ENCODE data around the gene CBARP. TPM values are rescaled to one million over a fixed set of nuclear protein-coding genes. Genes with fewer than 3 reads are reported as not detected.

Gene CBARP
- total and polyA plus RNA-seq, 9 of the 15 experiments (the other 6 are each of a cell fraction or from before 2014, with no cell fraction given) = 0.03 to 8.9 (median 1.2) TPM; not detected in 1

DNA sequence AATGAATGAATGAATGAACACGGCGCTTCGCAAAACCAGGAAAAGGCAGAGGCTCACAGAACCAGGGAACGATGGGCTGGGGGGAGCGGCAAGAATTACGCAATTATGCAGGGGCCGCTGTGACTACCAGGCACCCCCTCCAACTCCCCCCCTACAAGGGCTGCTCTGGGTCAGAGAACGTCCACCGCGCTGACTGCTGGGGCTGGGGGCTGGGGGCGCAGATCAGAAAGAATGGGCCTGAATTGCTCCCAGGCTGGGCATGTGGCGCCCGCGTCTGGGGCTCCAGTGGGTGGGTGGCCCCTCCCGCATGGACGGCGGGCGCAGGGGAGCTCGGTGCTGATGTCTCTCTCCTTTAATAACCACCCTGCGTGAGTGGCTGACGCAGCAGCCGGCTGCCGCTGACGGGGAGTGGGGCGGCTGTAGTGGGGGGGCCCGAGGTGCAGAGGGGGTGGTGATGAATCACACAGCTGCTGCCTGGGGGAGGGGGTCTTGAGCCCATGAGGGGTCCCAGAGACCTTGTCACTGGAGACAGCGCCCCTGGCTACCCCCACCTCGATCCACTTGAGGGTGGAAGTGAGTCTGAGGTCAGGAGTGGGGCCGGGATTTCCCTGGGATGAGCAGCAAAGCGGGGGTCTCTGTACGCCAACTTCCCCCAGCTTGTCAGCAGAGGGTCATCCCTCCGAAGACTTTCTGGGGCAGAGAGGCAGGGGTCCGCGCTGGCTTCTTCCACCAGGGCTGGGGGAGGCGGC lies 29.8 kb upstream of the CBARP start:
- no peaks in the 10 kb centered on the region for H3K9me3 ChIP-seq (replicated peaks; ENCODE audit: control insufficient read depth, insufficient read depth, low read depth, low read length)
- FAIRE-seq (no peak), DNase-seq (ENCODE audit: extremely low read depth in 1 of 4, low spot score in 3 of 4) (peak in 1 of 4 experiments; percentile 55), ATAC-seq (no peak)
- peaks cover 59 to 93% of the 10 kb centered on the region in 2 experiments for H3K4me1 ChIP-seq (replicated peaks in 1 of 2; ENCODE audit: control insufficient read depth in 2 of 2, insufficient read depth in 2 of 2, low read length in 2 of 2)
- H3K9ac ChIP-seq (ENCODE audit: insufficient read depth in 1 of 2, low read depth in 2 of 2, low read length in 2 of 2) = peak overlapping the region; percentile 48 to 92
- H3K9me1 ChIP-seq (ENCODE audit: control insufficient read depth, insufficient read depth, low read length) = no peaks in the 10 kb centered on the region
- H3K27ac ChIP-seq (ENCODE audit: extremely low read depth, low read depth, low read length) = peak overlapping the region; percentile 57
- 23% methylated on average over 24 of the region's 35 CpGs for WGBS (ENCODE audit: insufficient coverage, low coverage, missing lambda C conversion rate)
- H3K27me3 ChIP-seq (ENCODE audit: control insufficient read depth in 2 of 2, insufficient read depth in 2 of 2, low read length in 2 of 2) = no peaks in the 10 kb centered on the region
- H4K20me1 ChIP-seq (replicated peaks; ENCODE audit: control insufficient read depth, insufficient read depth, low read length) = peaks cover 26% of the 10 kb centered on the region
- in situ Hi-C loops (cut with MboI) = no loop called here
- peaks cover 38% of the 10 kb centered on the region for H3K79me2 ChIP-seq (ENCODE audit: control insufficient read depth, insufficient read depth, low read length)
- intact Hi-C loops (cut with micrococcal nuclease) = no loop called here
- CTCF ChIA-PET (ENCODE audit: low intra/inter-chr PET ratio) = interaction anchor here (1.9 to 3.3 kb wide), 2 partner anchors 19 to 24 kb away, joined by 11 to 51 read pairs; partner anchors contain the start of gene MIDN
- peak overlapping the region; percentile 73 for H2AFZ ChIP-seq (ENCODE audit: low read depth, low read length)
- no TSS peak for BruUV-seq (replicated peaks)
- H3K4me3 ChIP-seq = peak overlapping the region; percentile 59
- H3K4me2 ChIP-seq (ENCODE audit: insufficient read depth, low read length) = peak overlapping the region; percentile 83
- POLR2A ChIA-PET = interaction anchor here (1.4 to 3.0 kb wide), 2 partner anchors 10 to 25 kb away, joined by 3 to 90 read pairs; partner anchors contain the start of gene ATP5F1D
- peaks cover 29% of the 10 kb centered on the region for H3K36me3 ChIP-seq (ENCODE audit: control insufficient read depth, insufficient read depth, low read length)
- no peak for TF ChIP-seq PRMT5 (CRISPR knock-in tag; IDR thresholded peaks at IDR 0.05)
- TF ChIP-seq ZBTB8A (IDR thresholded peaks at IDR 0.05; ENCODE audit: partially characterized antibody) = no peak
- TF ChIP-seq MTA1 (IDR thresholded peaks at IDR 0.05; ENCODE audit: borderline replicate concordance) = no peak
- peak; percentile 81 for TF ChIP-seq CEBPG (CRISPR knock-in tag; IDR thresholded peaks at IDR 0.05)
- no peak; a peak in 1 of 4 replicates for TF ChIP-seq CEBPG (tag; conservative IDR thresholded peaks at IDR 0.05 in 1 of 2, IDR thresholded peaks at IDR 0.05 in 1 of 2)
- TF ChIP-seq FOXM1 (IDR thresholded peaks at IDR 0.05; ENCODE audit: low read depth) = no peak
- no peak for TF ChIP-seq FOXM1 (CRISPR knock-in tag; IDR thresholded peaks at IDR 0.05; ENCODE audit: low read depth)
- TF ChIP-seq STAT5B (CRISPR knock-in tag; IDR thresholded peaks at IDR 0.05) = no peak
- 0 out of 2 replicates have a peak, but pooled peaks have one; percentile 32 for TF ChIP-seq LCOR (CRISPR knock-in tag; IDR thresholded peaks at IDR 0.05)
- peak in 1 of 2 experiments; percentile 3; a peak in 1 of 4 replicates for TF ChIP-seq NRF1 (conservative IDR thresholded peaks at IDR 0.05 in 1 of 2, IDR thresholded peaks at IDR 0.05 in 1 of 2)
- TF ChIP-seq ZBTB7A (IDR thresholded peaks at IDR 0.05; ENCODE audit: borderline replicate concordance, control insufficient read depth, low read depth, low read length) = peak; percentile 21; the same call in 1 of the 2 replicates
- no peak for TF ChIP-seq MCM3 (IDR thresholded peaks at IDR 0.05)
- TF ChIP-seq ZC3H4 (CRISPR knock-in tag; IDR thresholded peaks at IDR 0.05; ENCODE audit: borderline replicate concordance) = no peak
- TF ChIP-seq TCFL5 (CRISPR knock-in tag; conservative IDR thresholded peaks at IDR 0.05) = no peak
- TF ChIP-seq, protein P1, sequence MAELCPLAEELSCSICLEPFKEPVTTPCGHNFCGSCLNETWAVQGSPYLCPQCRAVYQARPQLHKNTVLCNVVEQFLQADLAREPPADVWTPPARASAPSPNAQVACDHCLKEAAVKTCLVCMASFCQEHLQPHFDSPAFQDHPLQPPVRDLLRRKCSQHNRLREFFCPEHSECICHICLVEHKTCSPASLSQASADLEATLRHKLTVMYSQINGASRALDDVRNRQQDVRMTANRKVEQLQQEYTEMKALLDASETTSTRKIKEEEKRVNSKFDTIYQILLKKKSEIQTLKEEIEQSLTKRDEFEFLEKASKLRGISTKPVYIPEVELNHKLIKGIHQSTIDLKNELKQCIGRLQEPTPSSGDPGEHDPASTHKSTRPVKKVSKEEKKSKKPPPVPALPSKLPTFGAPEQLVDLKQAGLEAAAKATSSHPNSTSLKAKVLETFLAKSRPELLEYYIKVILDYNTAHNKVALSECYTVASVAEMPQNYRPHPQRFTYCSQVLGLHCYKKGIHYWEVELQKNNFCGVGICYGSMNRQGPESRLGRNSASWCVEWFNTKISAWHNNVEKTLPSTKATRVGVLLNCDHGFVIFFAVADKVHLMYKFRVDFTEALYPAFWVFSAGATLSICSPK (IDR thresholded peaks at IDR 0.05; ENCODE audit: borderline replicate concordance) = no peak
- TF ChIP-seq, protein P2, sequence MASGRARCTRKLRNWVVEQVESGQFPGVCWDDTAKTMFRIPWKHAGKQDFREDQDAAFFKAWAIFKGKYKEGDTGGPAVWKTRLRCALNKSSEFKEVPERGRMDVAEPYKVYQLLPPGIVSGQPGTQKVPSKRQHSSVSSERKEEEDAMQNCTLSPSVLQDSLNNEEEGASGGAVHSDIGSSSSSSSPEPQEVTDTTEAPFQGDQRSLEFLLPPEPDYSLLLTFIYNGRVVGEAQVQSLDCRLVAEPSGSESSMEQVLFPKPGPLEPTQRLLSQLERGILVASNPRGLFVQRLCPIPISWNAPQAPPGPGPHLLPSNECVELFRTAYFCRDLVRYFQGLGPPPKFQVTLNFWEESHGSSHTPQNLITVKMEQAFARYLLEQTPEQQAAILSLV (tag; IDR thresholded peaks at IDR 0.05) = peak; percentile 65; the same call in 1 of the 2 replicates
- peak; percentile 97 for TF ChIP-seq ZNF24 (IDR thresholded peaks at IDR 0.05)
- TF ChIP-seq U2AF1 (optimal IDR thresholded peaks at IDR 0.05; ENCODE audit: low read depth, low read length) = no peak
- TF ChIP-seq, protein P3, sequence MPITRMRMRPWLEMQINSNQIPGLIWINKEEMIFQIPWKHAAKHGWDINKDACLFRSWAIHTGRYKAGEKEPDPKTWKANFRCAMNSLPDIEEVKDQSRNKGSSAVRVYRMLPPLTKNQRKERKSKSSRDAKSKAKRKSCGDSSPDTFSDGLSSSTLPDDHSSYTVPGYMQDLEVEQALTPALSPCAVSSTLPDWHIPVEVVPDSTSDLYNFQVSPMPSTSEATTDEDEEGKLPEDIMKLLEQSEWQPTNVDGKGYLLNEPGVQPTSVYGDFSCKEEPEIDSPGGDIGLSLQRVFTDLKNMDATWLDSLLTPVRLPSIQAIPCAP (CRISPR knock-in tag; IDR thresholded peaks at IDR 0.05; ENCODE audit: borderline replicate concordance) = no peak

All from K562 (cell line).